Transverse colon (tissue), 4 donors: ENCODE measurements around the gene APOL1.
A peak's percentile ranks its signal among the peaks of the same experiment; 100 is the strongest.

ENCODE experiments used
- CTCF ChIP-seq, 5 experiments: fragments of 200-600 bp in 3 of 5; fragments of 450-650 bp in 2 of 5; sonication (generic) in 3 of 5; IDR thresholded peaks; 1 replicate in 2 of 5; 2 replicates in 3 of 5; pipeline ENCODE4 v1.5.1; 2016 to 2017; ENCODE audit warnings: antibody characterized with exemption in 5 of 5, inconsistent platforms in 3 of 5, mild to moderate bottlenecking in 2 of 5, moderate library complexity in 1 of 5
- POLR2AphosphoS5 ChIP-seq, 3 donors: sonication (generic); formaldehyde crosslinking; IDR thresholded peaks; one replicate each; pipeline ENCODE4 v1.6.1; 2016; ENCODE audit warnings: antibody characterized with exemption in 3 of 3

DNA sequence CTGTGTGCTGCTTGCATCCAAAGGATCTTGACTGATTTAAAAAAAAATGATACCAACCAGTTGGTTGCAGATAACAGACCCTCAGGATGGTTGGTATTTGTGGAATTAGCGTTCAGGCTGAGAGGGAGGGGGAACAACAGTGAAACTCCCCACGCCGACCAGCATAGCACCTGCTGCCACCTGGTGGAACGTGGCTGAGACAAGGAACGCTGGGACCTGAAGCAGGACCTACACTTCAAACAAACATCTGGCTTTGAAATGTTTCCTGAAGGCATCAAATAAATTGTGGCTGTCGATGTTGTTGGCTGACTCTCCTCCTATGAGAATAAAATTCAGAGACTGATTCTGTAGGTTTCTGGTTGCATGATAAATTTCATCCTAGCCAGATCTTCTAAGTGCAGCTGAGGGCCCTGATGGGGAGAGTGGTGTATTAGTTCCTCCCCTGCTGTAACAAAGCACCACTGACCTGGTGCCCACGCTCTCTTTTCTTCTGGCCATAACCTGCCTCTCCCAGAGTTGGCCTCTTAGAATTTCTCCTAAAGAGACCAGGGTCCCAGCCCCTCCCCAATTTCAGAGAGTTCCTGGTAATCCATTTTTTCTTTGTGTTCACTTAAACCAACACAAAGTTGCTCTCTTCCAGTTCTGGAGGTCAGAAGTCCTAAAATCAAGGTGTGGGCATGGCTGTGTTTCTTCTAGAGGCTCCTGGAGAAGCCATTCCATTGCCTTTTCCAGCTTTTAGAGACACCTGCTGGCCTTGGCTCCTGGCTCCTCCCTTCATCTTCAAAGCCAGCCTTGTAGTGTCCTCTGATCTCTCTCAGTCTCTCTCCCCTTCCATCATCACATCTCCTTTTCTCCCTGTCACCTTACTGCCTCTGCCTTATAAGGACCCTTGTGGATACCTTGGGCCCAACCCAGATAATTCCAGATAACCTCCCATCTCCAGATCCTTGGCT, 30.9 kb upstream of the APOL1 start:
- TF ChIP-seq CTCF (IDR thresholded peaks at IDR 0.05) (peak; percentile 45 to 58 (median 53)), POLR2AphosphoS5 (IDR thresholded peaks at IDR 0.05) (no peak)
